ENCODE results near the gene LHPP. TPM values are rescaled to one million over a fixed set of nuclear protein-coding genes. Genes with fewer than 3 reads are reported as not detected.

Gene LHPP
- total RNA-seq, 1 experiment from 2014 or later = 8.2 TPM

GRCh38 chr10:124552691-124553276 lies 91.2 kb downstream of the LHPP start:
- no peak for DNase-seq (ENCODE audit: low spot score)

DNA sequence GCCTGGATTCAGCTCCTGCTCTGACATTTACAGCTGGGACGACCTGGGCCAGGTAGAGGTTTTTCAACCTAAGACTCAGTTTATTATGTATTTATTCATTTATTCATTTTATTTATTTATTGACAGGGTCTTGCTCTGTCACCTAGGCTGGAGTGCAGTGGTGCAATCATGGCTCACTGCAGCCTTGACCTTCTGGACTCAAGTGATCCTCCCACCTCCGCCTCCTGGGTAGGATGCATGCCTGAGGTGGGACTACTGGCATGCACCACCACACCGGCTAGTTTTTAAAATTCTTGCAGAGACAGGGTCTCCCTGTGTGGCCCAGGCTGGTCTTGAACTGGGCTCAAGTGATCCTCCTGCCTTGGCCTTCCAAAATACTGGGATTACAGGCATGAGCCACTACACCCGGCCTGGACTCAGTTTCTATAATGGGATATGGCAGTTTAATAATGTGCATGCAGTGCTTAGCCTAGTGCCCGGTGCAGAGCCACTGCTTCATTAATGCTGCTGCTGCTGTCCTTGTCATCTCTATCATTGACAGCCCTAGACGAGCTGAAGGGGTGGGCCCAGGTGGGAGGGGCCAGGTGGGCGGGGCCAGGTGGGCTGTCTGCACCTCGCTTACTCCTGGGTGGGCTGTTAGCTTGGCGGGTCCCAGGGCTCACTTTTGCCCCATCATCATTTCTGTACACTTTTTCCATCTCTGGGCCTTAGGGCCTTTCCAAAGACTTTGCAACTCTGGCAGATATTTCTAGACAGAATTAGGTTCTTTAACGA lies 92.6 kb downstream of the LHPP start:
- no peak for DNase-seq (ENCODE audit: low spot score)

GRCh38 chr10:124557167-124557566 lies 95.5 kb downstream of the LHPP start:
- no peak for DNase-seq (ENCODE audit: low spot score)

DNA sequence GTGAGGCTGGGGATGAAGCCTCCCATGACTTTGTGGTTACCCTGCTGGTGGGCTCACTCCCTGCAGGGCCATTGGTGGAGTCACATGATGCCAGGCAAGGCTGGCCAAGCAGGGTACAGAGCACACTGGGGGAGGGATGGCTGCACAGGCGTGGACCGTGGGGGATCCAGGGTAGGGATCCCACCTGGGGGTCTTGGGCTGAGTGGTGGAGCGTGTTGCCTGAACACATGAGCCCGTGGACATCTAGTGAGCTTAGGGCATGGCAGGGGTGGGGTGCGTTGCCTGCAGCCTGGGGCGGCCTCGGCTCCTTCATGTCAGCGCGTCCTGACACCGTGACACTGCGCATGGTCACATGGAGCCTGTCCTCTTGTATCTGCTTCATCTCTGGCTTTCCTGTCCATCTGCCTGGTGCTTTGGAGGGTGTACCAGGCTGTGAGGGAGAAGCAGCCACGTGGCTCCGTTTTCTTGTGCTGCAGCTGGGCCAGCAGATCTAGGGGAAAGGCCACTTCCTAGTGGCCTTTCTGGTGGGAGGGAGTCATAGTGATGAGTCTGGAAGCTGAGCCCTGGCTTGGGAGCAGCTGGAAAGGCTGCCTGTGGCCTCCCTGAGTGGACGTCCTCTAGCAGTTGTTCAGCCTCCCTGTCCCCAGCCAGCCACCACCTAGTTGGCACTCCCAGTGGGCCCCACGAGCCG lies 96.2 kb downstream of the LHPP start:
- DNase-seq (ENCODE audit: low spot score) = no peak

DNA sequence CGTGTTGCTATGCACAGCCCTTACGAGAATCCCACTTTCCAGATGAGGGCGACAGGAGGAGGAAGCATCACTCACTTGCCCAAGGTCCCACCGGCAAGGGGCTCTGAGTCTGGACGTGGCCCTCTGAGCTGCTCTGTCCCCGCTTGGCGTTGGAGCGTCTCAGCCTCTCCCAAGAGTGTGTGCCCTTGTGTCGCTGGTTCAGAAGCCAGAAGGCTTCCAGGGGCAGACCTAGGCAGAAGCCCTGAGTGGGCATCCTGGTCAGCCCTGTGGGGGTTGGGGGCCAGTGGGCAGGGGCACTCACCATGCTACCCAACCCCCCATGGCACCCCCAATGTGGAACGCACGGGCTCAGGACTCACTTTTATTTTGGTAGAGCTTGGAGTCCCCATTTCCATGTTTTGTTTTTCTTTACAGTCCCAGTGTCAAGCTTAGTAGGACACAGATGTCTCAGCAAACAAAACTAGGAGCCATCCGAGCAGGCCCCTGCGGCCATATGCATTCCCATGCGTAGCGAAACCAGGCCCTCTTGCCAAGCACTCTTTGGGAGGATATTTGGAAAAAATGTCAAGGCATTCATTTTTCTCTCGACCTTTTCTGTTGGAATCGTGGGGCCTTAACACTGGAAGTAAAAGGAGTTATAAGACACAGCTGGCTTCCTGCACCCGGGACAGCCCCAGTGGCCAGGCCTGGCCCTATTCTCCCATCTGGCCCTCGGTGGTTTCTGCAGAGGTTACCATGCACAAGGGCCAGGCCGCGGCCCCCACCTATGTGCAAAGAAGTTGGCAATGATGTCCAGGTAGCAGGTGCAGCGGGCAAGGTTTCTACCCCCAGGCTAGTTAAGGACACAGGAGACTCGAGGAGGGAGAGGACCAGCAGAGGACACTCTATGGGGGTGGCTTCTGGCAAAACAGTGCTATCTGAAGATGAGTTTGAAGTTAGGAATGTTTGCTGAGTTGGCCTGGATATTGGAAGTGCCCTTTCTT lies 97.0 kb downstream of the LHPP start:
- DNase-seq (ENCODE audit: low spot score) = no peak

GRCh38 chr10:124559372-124560132 lies 97.9 kb downstream of the LHPP start:
- DNase-seq (ENCODE audit: low spot score) = no peak

DNA sequence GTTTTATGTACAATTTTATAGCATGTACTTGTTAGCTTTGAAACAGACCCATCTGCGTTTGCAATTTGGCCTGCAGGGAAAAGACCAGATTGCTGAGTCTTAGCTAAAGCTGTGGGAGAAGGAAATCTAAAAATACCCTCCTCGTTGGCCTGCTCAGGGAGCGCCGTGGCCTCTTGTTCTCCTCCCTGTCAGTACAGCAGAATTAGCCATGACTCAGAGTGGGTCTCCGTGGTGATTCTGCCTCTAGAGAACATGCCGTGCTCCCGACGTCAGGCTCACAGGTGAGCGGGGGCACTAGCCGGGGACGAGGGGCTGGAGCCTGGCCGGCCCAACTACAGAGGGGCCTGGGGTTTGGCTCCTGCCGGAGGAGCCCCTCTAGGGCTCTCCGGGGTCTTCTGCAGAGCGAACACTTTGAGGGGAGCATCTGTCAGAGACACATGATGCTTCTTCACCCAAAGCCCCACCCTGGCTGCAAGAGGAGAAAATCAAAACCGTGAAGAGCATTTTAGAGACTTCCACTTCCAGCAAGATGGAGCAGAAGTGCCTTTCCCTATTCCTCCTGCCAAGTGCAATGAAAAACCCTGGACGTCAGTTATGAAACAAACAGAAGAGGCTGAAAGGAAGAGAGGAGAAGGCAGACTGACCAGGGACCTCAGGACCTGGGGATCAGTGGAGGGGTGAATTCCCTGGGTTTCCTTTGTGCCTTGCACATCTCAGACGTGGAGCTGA lies 98.9 kb downstream of the LHPP start:
- no peak for DNase-seq (ENCODE audit: low spot score)

DNA sequence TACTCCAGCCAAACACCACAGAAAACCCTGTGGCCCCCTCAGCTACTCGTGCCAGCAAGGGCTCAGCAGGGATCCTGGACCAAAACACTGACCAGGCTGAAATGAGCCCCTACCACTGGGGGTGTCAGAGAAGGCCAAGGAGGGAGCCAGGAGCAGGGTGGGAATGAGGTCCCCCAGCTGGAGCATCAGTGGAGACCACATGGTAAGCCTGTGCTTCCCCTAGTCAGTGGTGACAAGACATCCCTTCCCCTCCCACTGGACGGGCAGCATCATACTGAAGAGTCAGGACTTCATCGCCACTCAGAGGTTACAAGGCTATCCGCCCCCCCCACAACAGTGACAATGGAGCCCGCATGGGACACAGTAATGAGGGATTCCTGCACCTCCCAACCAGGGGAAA lies 99.6 kb downstream of the LHPP start:
- DNase-seq (ENCODE audit: low spot score) = no peak

GRCh38 chr10:124562425-124563060 lies 100.9 kb downstream of the LHPP start:
- DNase-seq (ENCODE audit: low spot score) = no peak

DNA sequence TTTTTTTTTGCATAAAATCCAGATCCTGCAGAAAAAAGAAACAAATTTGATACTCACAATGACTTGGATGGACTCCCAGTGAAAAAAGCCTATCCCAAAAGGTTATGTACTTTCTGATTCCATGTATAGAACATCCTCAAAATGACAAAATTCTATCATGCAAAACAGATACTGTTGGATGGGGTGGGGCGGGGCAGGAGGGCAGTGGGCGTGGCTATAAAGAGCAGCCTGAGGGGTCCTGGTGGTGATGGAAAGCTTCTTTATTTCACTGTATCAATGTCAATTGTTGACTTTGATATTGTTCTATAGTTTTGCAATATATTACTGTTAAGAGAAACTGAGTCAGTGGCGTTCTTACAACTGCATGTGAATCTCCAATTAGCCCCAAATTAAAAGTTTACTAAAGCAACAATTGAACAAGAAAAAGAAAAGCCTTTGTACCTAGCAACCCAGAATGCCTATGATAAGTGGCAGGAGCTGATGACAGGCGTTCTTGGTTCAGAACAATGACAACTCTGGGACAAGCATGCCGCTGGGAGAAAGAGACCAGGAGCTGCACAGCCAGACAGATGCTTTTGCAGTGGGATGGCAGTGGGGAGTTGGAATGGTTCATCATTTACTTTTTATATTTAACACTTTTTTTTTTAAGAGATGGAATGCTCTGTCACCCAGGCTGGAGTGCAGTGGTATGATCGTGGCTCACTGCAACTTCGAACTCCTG lies 101.9 kb downstream of the LHPP start:
- no peak for DNase-seq (ENCODE audit: low spot score)

DNA sequence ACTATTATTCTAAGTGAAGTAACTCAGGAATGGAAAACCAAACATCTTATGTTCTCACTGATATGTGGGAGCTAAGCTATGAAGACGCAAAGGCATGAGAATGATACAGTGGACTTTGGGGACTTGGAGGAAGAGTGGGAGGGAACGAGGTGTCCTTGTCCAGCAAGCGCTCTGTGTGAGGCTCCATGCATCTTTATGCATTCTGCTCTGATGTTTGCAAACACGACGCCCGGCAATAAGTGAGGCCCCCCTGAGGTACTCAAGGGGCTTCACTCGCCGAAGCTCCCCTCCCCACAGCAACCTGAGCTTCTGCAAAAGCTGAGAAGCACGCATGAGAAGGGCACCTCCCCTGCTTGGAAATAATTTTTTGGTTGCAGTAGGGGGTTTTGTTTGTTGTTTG lies 103.3 kb downstream of the LHPP start:
- no peak for DNase-seq (ENCODE audit: low spot score)

DNA sequence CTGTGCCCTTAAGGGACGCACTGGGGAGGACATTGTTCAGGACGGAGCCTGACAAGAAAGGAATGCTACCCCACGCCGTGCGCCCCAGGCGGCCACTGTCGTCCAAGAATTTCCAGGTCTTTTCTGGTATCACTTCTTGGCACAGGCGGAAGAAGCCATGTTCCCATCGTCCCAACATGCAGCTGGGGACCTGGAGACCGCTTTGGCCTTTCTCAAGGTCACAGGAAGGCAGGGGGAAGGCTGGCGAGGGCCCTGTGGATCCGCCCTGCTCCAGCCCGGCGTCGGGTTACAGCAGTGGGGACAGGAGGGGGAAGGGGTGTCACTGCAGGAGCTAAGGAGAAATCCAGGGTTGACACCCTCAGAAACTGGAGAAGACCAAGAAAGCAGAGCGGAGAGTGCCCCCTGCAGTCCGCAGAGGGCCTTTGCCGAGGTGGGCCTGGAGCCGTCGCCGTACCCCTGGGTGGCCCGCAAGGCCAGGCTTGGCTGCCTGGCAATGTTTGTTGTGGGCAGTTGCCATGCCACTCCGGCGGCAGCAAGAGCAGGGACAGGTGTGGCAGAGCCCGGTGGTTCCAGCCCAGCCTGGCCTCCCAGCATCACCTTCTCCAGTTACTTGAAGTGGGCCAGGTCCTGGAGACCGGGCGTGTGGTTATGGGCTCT lies 104.1 kb downstream of the LHPP start:
- DNase-seq (ENCODE audit: low spot score) = no peak

DNA sequence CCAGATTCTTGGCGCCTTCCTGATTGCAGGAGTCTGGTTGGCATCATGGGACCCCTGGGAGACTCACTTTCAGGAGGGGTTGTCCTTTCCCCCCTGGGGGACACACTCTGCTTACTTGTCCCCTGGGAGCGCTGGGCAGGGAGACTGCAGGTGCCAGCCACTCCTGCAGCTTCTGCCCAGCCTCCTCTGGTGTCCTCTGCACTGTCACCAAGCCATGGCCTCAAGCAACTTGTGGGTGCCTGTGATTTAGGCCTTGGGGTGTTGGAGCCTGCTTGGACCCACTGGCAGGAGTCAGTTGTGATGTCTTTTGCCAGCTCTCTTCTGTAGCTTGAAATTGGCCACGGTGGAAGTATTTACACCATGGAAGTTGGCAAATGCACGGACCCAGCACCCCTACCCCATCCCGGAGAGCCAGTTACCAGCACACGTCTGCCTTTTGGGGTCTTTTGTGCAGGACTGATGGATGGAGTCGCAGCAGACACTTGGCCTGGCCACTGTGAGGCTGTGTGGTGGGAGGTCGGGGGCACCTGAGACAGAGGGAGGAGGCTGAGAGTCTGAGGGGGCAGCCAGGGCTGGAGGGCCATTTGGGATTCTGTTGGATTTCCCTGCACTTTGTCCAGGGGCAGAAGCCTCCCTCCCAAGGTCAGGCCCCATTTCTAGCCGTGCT lies 104.7 kb downstream of the LHPP start:
- no peak for DNase-seq (ENCODE audit: low spot score)

DNA sequence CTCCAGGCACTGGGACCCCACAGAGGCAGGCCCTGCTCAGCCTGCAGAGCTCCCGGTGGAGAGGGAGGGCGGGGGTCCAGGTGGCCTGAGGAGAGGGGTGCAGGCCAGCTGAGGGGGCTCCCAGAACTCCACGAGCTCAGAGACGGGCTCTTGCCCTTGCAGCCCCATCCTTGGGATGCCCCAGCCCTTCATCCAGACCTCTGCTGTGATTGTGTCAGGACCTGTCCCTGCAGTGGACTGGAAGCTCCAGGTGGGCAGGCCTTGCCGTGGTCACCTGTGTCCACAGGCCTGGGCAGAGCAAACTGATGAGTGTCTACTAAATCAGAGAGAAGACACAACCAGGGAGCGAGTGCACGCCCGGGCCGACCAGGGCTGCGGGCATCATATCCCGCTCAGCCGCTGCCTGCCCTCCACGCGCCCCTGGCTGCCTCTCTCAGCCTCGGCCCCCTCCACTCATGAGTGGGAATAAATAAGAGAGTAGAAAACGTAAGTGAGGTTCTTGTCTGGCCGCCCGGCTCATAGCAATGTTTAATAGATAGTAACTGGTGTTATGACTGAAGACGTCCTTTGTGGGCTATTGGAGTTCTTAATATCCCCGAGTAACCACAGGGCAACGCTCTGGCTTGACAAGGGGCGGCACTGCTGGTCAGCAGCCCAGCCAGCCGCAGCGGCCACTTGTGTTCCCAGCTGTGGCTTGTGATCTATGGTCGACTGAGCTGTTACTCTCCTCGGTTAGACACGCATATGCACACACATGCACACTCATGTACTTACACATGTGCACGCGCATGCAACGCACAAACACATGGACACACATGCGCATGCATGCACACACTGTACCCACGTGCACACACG lies 105.6 kb downstream of the LHPP start:
- DNase-seq (ENCODE audit: low spot score) = no peak

DNA sequence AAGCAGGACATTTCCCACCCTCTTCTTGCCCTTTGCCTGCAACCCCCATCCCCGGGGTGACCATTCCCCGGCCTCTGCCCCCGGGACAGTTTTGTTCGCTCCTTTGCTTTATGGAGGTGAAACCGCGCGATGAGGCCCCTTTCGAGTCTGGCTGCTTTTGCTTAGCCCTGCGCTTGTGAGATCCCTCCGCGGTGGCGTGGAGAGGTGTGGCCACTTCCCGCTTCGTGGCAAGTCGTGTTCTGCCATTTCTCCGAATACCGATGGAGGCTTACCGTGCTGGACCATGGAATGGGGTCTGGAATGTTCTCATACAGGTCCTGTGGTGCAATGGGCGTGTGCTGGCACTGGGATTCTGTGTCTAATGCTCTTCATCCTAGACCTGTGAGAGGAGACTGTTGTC lies 106.7 kb downstream of the LHPP start:
- DNase-seq (ENCODE audit: low spot score) = no peak

DNA sequence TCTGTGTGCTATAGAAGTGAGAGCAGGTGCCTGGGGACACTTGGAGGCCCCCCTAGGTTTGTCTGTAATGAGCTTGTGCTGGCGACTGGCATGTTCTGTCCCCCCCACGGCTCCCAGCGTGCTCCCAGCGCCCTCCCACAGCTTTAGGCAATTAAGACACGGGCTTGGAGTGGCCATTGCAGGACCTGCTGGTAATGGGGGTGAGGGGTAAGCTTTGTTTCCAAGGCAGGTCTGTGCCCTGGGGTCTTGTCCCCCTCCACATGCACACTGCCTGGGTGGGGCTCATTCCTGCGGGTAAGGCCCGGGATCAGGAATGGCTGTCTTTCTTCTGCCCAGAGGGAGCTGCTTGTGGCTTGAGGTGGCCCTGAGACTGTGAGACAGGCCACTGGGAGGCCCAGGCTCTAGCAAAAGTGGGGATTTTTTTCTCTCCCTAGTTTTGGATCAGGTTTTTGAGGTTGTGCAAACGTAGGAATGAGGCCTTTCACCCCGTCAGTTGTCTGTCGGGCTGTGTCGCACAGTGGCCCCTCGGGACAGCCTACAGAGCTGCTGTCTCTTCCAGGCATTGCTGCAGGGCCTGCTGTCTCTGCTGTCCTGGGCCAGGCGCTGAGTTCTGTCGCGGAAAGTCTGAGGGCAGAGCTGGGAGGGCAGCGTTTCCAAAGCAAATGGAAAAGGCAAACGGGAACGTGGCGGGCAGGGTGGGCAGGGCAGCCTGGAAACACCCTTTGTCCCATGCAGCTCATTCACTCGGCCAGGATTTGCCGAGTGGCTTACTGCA lies 107.4 kb downstream of the LHPP start:
- no peak for DNase-seq (ENCODE audit: low spot score)
